AG09309 (cell line): ENCODE results near the gene E2F2.

ENCODE experiments used
- DNase-seq: peaks from one replicate; pipeline ENCODE4 v3.0.0-alpha.2; 2010; ENCODE audit warnings: low read depth
- H3K4me3 ChIP-seq: 2 replicates; pipeline ENCODE4 v1.5.1; 2011; ENCODE audit warnings: mild to moderate bottlenecking, low read depth, low read length, moderate library complexity; ENCODE audit not compliant: control insufficient read depth
- TF ChIP-seq, protein P1 (sequence below): IDR thresholded peaks from 2 replicates; pipeline ENCODE4 v1.5.1; 2011; ENCODE audit warnings: mild to moderate bottlenecking, low read depth, low read length, inconsistent platforms; ENCODE audit not compliant: insufficient read depth, control insufficient read depth; ENCODE audit errors: missing control alignments

The E2F2 gene

DNA sequence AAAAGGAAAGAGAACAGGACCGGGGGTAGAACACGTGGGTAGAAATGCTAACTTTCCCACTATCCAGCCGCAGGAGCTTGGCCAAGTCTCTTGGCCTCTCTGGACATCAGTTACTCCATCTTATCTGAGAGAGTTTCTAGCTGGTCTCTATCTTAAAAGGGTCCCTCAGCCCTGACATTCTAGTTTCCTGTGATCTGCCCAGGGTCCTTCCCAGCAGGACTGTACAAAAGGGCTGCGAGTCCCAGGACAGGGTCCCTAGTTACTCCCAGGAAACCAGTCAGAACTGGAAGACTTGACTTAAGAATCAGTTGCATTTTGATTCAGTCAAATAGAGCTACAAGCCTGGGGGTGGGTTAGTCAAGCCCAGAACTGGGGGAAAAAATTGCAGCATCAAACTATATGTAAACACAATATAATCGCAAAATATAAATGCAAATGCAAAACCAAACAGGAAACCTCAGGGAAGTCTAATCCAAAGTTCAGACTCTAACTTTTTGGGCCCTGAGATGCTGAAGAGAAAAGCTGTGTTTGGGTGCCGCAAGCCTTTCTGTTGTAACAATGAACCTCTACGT is 49.9 kb downstream of the E2F2 start:
- DNase-seq: no peak
- TF ChIP-seq, protein P1, sequence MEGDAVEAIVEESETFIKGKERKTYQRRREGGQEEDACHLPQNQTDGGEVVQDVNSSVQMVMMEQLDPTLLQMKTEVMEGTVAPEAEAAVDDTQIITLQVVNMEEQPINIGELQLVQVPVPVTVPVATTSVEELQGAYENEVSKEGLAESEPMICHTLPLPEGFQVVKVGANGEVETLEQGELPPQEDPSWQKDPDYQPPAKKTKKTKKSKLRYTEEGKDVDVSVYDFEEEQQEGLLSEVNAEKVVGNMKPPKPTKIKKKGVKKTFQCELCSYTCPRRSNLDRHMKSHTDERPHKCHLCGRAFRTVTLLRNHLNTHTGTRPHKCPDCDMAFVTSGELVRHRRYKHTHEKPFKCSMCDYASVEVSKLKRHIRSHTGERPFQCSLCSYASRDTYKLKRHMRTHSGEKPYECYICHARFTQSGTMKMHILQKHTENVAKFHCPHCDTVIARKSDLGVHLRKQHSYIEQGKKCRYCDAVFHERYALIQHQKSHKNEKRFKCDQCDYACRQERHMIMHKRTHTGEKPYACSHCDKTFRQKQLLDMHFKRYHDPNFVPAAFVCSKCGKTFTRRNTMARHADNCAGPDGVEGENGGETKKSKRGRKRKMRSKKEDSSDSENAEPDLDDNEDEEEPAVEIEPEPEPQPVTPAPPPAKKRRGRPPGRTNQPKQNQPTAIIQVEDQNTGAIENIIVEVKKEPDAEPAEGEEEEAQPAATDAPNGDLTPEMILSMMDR: no peak

DNA sequence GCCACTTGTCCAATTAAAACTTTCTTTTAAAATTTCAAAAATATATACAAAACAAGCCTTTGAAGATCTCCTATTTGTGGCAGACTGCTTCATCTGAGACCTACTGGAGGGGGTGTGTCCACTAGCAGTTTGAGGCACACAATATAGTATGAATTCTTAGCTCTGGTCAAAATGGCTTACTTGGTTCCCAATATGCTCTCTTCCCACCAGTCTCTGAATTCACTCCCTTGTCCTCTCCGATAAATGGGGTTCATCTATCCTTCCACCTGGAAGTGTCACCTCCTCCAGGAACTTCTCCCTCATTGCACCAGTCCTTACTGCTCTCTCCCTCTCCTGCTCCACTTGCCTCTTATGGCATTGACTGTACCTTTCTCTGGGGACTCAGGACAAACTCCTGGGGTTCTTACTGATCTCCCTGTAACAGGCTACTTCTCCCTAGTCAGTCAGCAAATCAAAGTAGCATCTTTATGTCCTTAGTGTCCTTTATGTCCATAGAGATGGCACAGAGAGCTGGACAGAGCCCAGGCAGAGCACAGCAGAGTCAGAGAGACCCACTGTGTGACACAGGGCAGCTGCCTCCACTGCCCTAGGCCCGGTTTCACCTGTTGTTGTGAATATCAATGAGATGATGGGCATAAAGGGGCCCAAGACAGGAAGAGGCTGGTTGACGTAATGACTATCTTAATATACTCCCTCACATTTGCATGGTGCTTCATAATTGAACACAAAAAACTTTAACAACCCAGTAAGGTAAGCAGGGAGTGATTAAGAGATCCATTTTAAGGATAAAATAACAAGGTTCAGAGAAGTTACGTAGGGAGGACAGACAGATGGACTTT is 50.6 kb downstream of the E2F2 start:
- TF ChIP-seq, protein P1: no peak
- H3K4me3 ChIP-seq: no peak overlapping the region
- no peak for DNase-seq

More for the DNA sequence above, 49.9 kb downstream of the E2F2 start:
- H3K4me3 ChIP-seq: no peak overlapping the region

DNA sequence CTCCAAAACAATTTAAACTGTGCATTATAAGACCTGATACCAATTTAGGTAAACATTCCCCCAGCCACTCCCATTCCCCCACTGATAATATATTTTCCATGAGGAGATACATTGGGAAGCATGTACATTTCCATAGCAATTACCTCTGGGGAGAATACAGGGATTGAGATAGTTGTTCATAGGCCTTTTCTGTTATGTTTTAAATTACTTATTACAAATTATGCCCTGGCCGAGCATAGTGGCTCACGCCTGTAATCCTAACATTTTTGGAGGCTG is 51.4 kb downstream of the E2F2 start:
- no peak for DNase-seq
- H3K4me3 ChIP-seq: no peak overlapping the region
- TF ChIP-seq, protein P1: no peak

DNA sequence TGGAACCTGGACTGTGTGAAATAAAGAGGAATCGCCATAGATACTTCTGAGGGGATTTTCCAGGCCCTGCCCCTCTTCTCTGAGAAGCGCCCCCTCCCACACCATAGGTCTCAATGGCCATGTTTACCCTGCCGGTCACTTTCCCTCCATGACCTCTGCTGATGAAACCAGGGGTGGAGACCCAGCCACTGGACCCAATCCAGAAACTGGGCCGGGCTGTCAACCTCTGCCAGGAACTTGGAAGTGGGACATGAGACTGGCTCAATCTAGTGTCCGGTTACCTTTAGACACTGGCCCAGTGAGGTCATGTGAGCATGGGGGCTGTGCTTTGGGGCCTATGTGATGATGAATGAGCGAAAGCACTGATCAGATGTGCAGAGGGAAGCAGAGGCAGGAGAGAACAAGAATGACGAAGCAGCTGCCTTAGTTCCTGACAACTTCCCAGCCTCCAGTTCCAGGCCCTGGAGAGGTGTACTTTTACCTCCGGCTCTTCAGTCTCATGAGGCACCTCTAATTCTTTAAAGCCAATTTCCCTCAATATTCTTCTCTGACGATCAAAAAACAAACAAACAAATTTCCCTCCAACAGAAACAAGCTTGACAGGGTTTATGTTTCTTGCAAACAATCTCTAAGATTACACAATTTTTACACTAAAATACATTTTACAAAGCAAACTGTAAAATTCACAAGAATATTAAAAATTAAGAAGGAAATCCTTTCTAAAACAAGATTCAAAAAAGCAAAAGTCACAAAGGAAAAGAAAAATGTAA is 52.0 kb downstream of the E2F2 start:
- no peak overlapping the region for H3K4me3 ChIP-seq
- DNase-seq: no peak
- TF ChIP-seq, protein P1: no peak

DNA sequence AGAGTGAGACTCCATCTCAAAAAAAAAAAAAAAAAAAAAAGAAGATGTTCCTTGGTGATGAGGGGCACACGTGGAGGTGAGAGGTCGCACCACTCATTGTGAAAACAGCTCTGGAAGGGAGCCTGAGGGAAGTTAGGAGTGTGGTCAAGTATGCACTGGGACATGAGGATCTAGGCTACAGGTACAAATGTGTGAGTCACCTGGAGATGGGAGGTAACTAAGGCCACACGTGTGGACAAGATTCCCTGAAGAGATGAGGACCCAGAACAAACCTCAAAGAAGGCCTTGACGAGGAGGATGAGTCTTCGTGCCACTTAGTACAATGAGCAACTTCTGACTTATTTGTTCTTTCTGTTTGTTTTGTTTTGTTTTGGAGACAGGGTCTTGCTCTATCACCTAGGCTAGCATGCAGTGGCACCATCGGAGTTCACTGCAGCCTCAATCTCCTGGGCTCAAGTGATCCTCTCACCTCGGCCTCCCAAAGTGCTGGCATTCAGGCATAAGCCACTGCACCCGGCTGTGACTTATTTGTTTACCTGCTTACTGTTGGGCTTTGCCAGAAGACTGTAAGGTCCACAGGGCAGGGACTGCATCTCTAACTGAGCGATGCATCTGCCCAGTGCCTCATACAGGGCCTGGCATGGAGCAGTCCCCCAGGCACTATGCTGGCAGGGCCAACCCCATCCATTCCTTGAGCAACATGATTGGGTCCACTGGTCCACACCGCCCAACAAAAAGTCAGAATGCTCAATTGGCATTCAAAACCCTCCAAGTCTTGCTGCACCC is 53.5 kb downstream of the E2F2 start:
- DNase-seq: no peak
- H3K4me3 ChIP-seq: no peak overlapping the region
- TF ChIP-seq, protein P1: no peak

DNA sequence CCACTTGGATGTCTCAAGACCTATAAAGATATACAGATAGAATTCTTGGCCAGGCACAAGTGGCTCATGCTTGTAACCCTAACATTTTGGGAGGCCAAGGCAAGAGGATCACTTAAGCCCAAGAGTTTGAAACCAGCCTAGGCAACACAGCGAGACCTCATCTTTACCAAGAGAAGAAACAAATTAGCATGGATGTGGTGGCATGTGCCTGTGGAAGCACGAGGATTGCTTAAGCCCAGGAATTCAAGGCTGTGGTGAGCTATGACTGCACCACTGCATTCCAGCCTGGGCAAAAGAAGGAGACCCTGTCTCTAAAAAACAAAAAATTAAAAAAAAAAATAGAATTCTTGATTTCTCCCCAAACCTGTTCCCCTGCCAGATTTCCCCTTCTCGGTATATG is 55.4 kb downstream of the E2F2 start:
- DNase-seq: no peak
- TF ChIP-seq, protein P1: no peak
- no peak overlapping the region for H3K4me3 ChIP-seq
